GM23338 (cell line): Measurements from ENCODE around the gene F2RL2. TPM values are rescaled to one million over a fixed set of nuclear protein-coding genes. Genes with fewer than 3 reads are reported as not detected.

ENCODE experiments used
- ATAC-seq: fragments of 200-7000 bp; cut with Tn5 transposase; 3 replicates; pipeline ENCODE4 v1.9.1; 2020
- DNase-seq: peaks from one replicate; pipeline ENCODE4 v3.0.0-alpha.2; 2015; ENCODE audit warnings: low spot score
- H2AFZ ChIP-seq: fragments of 200-600 bp; sonication (generic); 2 replicates; pipeline ENCODE4 v1.8.0; 2016; ENCODE audit warnings: antibody characterized with exemption, mild to moderate bottlenecking, moderate library complexity
- H3F3A ChIP-seq: fragments of 200-600 bp; sonication (generic); replicated peaks from 2 replicates; pipeline ENCODE4 v1.8.0; 2017; ENCODE audit warnings: antibody characterized with exemption, mixed run types, low read depth
- H3K27ac ChIP-seq: fragments of 200-600 bp; sonication (generic); 2 replicates; pipeline ENCODE4 v1.6.1; 2016; ENCODE audit warnings: low read depth
- H3K27me3 ChIP-seq: fragments of 200-600 bp; sonication (generic); 2 replicates; pipeline ENCODE4 v1.8.0; 2016; ENCODE audit warnings: mild to moderate bottlenecking, mixed run types, moderate library complexity; ENCODE audit not compliant: insufficient read depth
- H3K36me3 ChIP-seq: fragments of 200-600 bp; sonication (generic); 2 replicates; pipeline ENCODE4 v1.8.0; 2016; ENCODE audit warnings: mild to moderate bottlenecking; ENCODE audit not compliant: insufficient read depth
- H3K4me1 ChIP-seq: fragments of 200-600 bp; sonication (generic); 2 replicates; pipeline ENCODE4 v1.8.0; 2016; ENCODE audit warnings: mild to moderate bottlenecking, moderate library complexity; ENCODE audit not compliant: insufficient read depth
- H3K4me2 ChIP-seq: fragments of 200-600 bp; sonication (generic); 2 replicates; pipeline ENCODE4 v1.7.1; 2017; ENCODE audit warnings: mixed run types
- H3K4me3 ChIP-seq: fragments of 200-600 bp; sonication (generic); 2 replicates; pipeline ENCODE4 v1.6.1; 2016; ENCODE audit warnings: mixed run types
- H3K79me2 ChIP-seq: fragments of 200-600 bp; sonication (generic); replicated peaks from 2 replicates; pipeline ENCODE4 v1.8.0; 2017; ENCODE audit warnings: mild to moderate bottlenecking; ENCODE audit not compliant: insufficient read depth
- H3K9me2 ChIP-seq: fragments of 200-600 bp; sonication (generic); 2 replicates; pipeline ENCODE4 v1.8.0; 2017; ENCODE audit not compliant: insufficient read depth
- H4K20me1 ChIP-seq: fragments of 200-600 bp; sonication (generic); replicated peaks from 2 replicates; pipeline ENCODE4 v1.8.0; 2017; ENCODE audit warnings: mild to moderate bottlenecking; ENCODE audit not compliant: insufficient read depth
- H3K27ac Mint-ChIP-seq: 2 replicates; pipeline ENCODE4 v1.8.0; 2020; ENCODE audit warnings: inconsistent platforms, mild to moderate bottlenecking, moderate library complexity, mixed read lengths
- H3K27me3 Mint-ChIP-seq: 3 replicates; pipeline ENCODE4 v1.8.0; 2022; ENCODE audit warnings: low read depth, mild to moderate bottlenecking, moderate library complexity, mixed read lengths, inconsistent platforms; ENCODE audit not compliant: insufficient read depth, poor library complexity
- H3K36me3 Mint-ChIP-seq: 3 replicates; pipeline ENCODE4 v1.8.0; 2021; ENCODE audit warnings: low read depth, mild to moderate bottlenecking, inconsistent platforms, moderate library complexity, mixed read lengths
- H3K4me1 Mint-ChIP-seq: 3 replicates; pipeline ENCODE4 v1.8.0; 2020; ENCODE audit warnings: mild to moderate bottlenecking, inconsistent platforms, mixed read lengths
- H3K4me3 Mint-ChIP-seq: 3 replicates; pipeline ENCODE4 v1.8.0; 2021; ENCODE audit warnings: moderate library complexity, mild to moderate bottlenecking, inconsistent platforms, mixed read lengths
- H3K9me3 Mint-ChIP-seq: 3 replicates; pipeline ENCODE4 v1.8.0; 2020; ENCODE audit warnings: moderate library complexity, mild to moderate bottlenecking, inconsistent platforms, mixed read lengths
- CREB1 ChIP-seq: fragments of 250-450 bp; sonication (Bioruptor Pico); IDR thresholded peaks from 2 replicates; pipeline ENCODE4 v1.5.0; 2020; ENCODE audit warnings: low read depth, mild to moderate bottlenecking, moderate library complexity
- ETS1 ChIP-seq: IDR thresholded peaks from 2 replicates; pipeline ENCODE4 v1.6.1; 2016; ENCODE audit warnings: antibody characterized with exemption
- EZH2 ChIP-seq: fragments of 200-600 bp; sonication (generic); IDR thresholded peaks from one replicate; pipeline ENCODE4 v1.8.0; 2017; ENCODE audit warnings: antibody characterized with exemption, mild to moderate bottlenecking, low read depth; ENCODE audit not compliant: unreplicated experiment
- EZH2phosphoT487 ChIP-seq: fragments of 200-600 bp; sonication (generic); IDR thresholded peaks from one replicate; pipeline ENCODE4 v1.8.1; 2018; ENCODE audit warnings: antibody characterized with exemption; ENCODE audit not compliant: unreplicated experiment
- JUNB ChIP-seq: IDR thresholded peaks from one replicate; pipeline ENCODE4 v1.6.1; 2016; ENCODE audit warnings: antibody characterized with exemption; ENCODE audit not compliant: unreplicated experiment
- NANOG ChIP-seq: IDR thresholded peaks from 2 replicates; pipeline ENCODE4 v1.6.1; 2016; ENCODE audit warnings: antibody characterized with exemption, borderline replicate concordance
- POLR2AphosphoS5 ChIP-seq: IDR thresholded peaks from 2 replicates; pipeline ENCODE4 v1.6.1; 2016; ENCODE audit warnings: antibody characterized with exemption, low read depth
- STAT1 ChIP-seq: IDR thresholded peaks from one replicate; pipeline ENCODE4 v1.6.1; 2016; ENCODE audit warnings: antibody characterized with exemption; ENCODE audit not compliant: unreplicated experiment
- ZNF114 ChIP-seq: fragments of 250-450 bp; sonication (Bioruptor Pico); IDR thresholded peaks from 2 replicates; pipeline ENCODE4 v1.5.0; 2020; ENCODE audit warnings: mild to moderate bottlenecking, moderate library complexity
- ZNF331 ChIP-seq: fragments of 250-450 bp; sonication (Bioruptor Pico); IDR thresholded peaks from 2 replicates; pipeline ENCODE4 v1.5.0; 2020; ENCODE audit warnings: low read depth, mild to moderate bottlenecking, moderate library complexity
- ZNF462 ChIP-seq: fragments of 250-450 bp; sonication (Bioruptor Pico); IDR thresholded peaks from 2 replicates; pipeline ENCODE4 v1.5.0; 2020; ENCODE audit warnings: mild to moderate bottlenecking, moderate library complexity
- polyA plus RNA-seq: library from polyadenylated mRNA; unstranded; fragments of >200 nt; fragmentation: Nextera tagmentation; extraction: Ambion mirVana; gene quantifications from 2 replicates; pipeline ENCODE4 v1.2.1, GENCODE V29; 2016
- total RNA-seq: library from RNA; depleted of rRNA; stranded (reverse); fragments of >200 nt; shearing (Covaris generic); gene quantifications from 2 replicates; pipeline ENCODE4 v1.2.3, GENCODE V29; 2014
- TF ChIP-seq, protein P1 (sequence below): IDR thresholded peaks from one replicate; pipeline ENCODE4 v1.6.1; 2018; ENCODE audit warnings: antibody characterized with exemption; ENCODE audit not compliant: unreplicated experiment
- TF ChIP-seq, protein P2 (sequence below), 2 experiments: fragments of 200-600 bp in 1 of 2; sonication (generic) in 1 of 2; conservative IDR thresholded peaks; 2 replicates each; pipeline versions ENCODE4 v1.5.1 to v1.6.1; 2016 to 2017; ENCODE audit warnings: antibody characterized with exemption in 2 of 2, low read depth in 2 of 2, mild to moderate bottlenecking in 2 of 2, moderate library complexity in 1 of 2

F2RL2 gene
- total and polyA plus RNA-seq, 2 experiments from 2014 or later = 0.42 to 0.70 TPM

DNA sequence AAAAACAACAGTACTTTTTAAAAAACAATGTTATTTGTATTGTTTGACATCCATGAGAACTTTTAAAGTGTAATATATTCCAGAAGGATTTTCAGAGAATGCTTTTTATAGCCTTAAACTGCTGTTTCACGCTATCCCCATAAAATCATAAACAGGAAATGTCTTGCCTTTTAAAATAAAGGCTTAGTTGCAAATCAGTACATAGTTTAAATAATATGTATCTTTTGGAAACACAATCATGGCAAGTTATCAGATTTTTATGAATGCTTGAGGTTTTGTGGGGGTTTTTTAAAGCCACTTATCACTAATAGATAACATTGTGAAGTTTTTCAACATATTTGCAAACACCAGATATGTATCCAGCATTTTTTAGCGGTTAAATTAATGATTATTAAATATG is 37.2 kb upstream of the F2RL2 start:
- Histone ChIP-seq H3K9me2 (no peaks in the 10 kb centered on the region), H3K27me3 (no peaks in the 10 kb centered on the region), H3K4me3 (no peak overlapping the region), H3K36me3 (no peaks in the 10 kb centered on the region), H4K20me1 (no peaks in the 10 kb centered on the region), H3K27ac (no peak overlapping the region), H3F3A (no peaks in the 10 kb centered on the region), H3K4me2 (no peak overlapping the region), H3K79me2 (no peaks in the 10 kb centered on the region), H3K4me1 (no peaks in the 10 kb centered on the region), H2AFZ (no peak overlapping the region)
- Mint-ChIP-seq H3K9me3 (no peaks in the 10 kb centered on the region), H3K36me3 (no peaks in the 10 kb centered on the region), H3K4me1 (peaks cover 4% of the 10 kb centered on the region; the same call in 2 of the 3 replicates), H3K4me3 (no peak overlapping the region), H3K27ac (no peak overlapping the region), H3K27me3 (no peaks in the 10 kb centered on the region)
- ATAC-seq (no peak), DNase-seq (no peak)
- TF ChIP-seq ZNF331 = no peak
- TF ChIP-seq ZNF462 (CRISPR knock-in tag) = no peak
- no peak for TF ChIP-seq JUNB
- no peak for TF ChIP-seq ZNF114 (CRISPR knock-in tag)
- TF ChIP-seq, protein P1, sequence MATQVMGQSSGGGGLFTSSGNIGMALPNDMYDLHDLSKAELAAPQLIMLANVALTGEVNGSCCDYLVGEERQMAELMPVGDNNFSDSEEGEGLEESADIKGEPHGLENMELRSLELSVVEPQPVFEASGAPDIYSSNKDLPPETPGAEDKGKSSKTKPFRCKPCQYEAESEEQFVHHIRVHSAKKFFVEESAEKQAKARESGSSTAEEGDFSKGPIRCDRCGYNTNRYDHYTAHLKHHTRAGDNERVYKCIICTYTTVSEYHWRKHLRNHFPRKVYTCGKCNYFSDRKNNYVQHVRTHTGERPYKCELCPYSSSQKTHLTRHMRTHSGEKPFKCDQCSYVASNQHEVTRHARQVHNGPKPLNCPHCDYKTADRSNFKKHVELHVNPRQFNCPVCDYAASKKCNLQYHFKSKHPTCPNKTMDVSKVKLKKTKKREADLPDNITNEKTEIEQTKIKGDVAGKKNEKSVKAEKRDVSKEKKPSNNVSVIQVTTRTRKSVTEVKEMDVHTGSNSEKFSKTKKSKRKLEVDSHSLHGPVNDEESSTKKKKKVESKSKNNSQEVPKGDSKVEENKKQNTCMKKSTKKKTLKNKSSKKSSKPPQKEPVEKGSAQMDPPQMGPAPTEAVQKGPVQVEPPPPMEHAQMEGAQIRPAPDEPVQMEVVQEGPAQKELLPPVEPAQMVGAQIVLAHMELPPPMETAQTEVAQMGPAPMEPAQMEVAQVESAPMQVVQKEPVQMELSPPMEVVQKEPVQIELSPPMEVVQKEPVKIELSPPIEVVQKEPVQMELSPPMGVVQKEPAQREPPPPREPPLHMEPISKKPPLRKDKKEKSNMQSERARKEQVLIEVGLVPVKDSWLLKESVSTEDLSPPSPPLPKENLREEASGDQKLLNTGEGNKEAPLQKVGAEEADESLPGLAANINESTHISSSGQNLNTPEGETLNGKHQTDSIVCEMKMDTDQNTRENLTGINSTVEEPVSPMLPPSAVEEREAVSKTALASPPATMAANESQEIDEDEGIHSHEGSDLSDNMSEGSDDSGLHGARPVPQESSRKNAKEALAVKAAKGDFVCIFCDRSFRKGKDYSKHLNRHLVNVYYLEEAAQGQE = no peak
- no peak for TF ChIP-seq STAT1
- TF ChIP-seq NANOG = no peak
- TF ChIP-seq CREB1 (CRISPR knock-in tag) = no peak
- no peak for TF ChIP-seq POLR2AphosphoS5
- no peak for TF ChIP-seq EZH2
- TF ChIP-seq ETS1 = no peak
- TF ChIP-seq, protein P2, sequence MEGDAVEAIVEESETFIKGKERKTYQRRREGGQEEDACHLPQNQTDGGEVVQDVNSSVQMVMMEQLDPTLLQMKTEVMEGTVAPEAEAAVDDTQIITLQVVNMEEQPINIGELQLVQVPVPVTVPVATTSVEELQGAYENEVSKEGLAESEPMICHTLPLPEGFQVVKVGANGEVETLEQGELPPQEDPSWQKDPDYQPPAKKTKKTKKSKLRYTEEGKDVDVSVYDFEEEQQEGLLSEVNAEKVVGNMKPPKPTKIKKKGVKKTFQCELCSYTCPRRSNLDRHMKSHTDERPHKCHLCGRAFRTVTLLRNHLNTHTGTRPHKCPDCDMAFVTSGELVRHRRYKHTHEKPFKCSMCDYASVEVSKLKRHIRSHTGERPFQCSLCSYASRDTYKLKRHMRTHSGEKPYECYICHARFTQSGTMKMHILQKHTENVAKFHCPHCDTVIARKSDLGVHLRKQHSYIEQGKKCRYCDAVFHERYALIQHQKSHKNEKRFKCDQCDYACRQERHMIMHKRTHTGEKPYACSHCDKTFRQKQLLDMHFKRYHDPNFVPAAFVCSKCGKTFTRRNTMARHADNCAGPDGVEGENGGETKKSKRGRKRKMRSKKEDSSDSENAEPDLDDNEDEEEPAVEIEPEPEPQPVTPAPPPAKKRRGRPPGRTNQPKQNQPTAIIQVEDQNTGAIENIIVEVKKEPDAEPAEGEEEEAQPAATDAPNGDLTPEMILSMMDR (conservative IDR thresholded peaks at IDR 0.05; ENCODE audit: low read depth in 2 of 2) = no peak
- no peak for TF ChIP-seq EZH2phosphoT487
